Measurements from ENCODE around the gene CECR2.

The CECR2 gene

DNA sequence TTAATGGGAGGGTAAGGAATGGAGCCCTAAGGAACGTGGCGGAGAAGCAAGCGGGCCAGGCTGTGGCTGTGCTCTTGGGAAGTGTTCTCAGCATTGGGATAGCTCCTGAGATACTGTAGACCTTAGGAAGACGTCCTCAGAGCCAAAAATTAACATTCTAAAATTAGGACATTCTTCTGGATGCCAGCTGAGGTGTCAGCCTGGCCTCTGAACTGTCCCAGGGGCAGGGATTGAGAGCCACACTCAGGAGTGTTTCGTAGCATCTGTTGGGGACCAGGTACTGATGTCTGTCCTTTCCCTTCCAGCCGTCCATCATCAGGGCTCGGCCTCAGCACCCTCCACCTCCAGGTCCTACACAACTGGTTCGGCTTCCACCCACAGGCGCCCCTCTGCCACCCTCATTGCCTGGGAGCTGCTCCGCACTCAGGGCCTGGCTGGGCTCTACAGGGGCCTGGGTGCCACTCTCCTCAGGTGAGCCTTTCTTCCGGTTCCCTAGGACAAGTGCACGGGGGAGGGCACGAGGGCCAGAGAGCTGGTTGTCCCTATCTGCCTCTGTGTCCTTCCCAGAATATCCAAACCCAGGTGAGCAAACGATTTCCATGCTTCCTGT lies 217.7 kb downstream of the CECR2 start:
- TF ChIP-seq EZH2 (IDR thresholded peaks at IDR 0.05; ENCODE audit: borderline replicate concordance, low read length) (no peak), CTCF (IDR thresholded peaks at IDR 0.05; ENCODE audit: low read length) (no peak)
- no peak overlapping the region for H3K4me3 ChIP-seq (ENCODE audit: low read depth, low read length, poor library complexity, severe bottlenecking)
- H3K4me1 ChIP-seq (ENCODE audit: insufficient read depth, low read length, severe bottlenecking), result no peaks in the 10 kb centered on the region
- no peaks in the 10 kb centered on the region for H4K20me1 ChIP-seq (ENCODE audit: insufficient read depth, low read length)
- H3K4me2 ChIP-seq (ENCODE audit: low read length), result no peak overlapping the region
- H3K9me2 ChIP-seq (ENCODE audit: low read depth, low read length), result no peaks in the 10 kb centered on the region
- H3K27me3 ChIP-seq (ENCODE audit: insufficient read depth, low read length), result no peaks in the 10 kb centered on the region
- no peak overlapping the region for H3K27ac ChIP-seq (ENCODE audit: low read depth, low read length, poor library complexity, severe bottlenecking)
- no peaks in the 10 kb centered on the region for H3F3A ChIP-seq (ENCODE audit: insufficient read depth, low read length)
- peaks cover 19% of the 10 kb centered on the region; the same call in 1 of the 2 replicates for H3K36me3 ChIP-seq (ENCODE audit: insufficient read depth, low read length)
- H3K79me2 ChIP-seq (ENCODE audit: insufficient read depth, low read length), result no peaks in the 10 kb centered on the region
- H3K9me3 ChIP-seq (ENCODE audit: low read length), result no peaks in the 10 kb centered on the region
- no peak overlapping the region for H3K9ac ChIP-seq (ENCODE audit: low read length)
- H2AFZ ChIP-seq (ENCODE audit: low read length), result no peak overlapping the region

DNA sequence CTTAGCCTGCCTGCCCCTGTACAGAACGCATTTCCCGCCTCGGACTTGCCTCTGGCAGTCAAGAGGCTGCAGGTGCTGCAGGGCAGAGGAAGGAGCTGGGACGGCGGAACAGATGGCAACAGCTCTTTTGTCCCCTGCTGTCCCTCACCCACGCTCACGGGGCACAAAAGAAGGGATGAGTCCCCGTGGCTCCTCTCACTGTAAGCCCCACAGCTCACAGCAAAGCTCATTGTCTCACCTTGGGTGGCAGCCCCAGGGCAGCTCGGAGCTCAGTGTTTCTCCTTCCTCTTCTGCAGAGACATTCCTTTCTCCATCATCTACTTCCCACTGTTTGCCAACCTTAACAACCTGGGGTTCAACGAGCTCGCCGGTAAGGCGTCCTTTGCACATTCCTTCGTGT lies 218.4 kb downstream of the CECR2 start:
- no peaks in the 10 kb centered on the region for H3K4me1 ChIP-seq (ENCODE audit: insufficient read depth, low read length, severe bottlenecking)
- H3F3A ChIP-seq (ENCODE audit: insufficient read depth, low read length), result no peaks in the 10 kb centered on the region
- H3K4me3 ChIP-seq (ENCODE audit: low read depth, low read length, poor library complexity, severe bottlenecking), result no peak overlapping the region
- H3K4me2 ChIP-seq (ENCODE audit: low read length), result no peak overlapping the region
- H3K27me3 ChIP-seq (ENCODE audit: insufficient read depth, low read length), result no peaks in the 10 kb centered on the region
- H3K9ac ChIP-seq (ENCODE audit: low read length), result no peak overlapping the region
- TF ChIP-seq EZH2 (IDR thresholded peaks at IDR 0.05; ENCODE audit: borderline replicate concordance, low read length), result no peak
- no peak for TF ChIP-seq CTCF (IDR thresholded peaks at IDR 0.05; ENCODE audit: low read length)
- H3K36me3 ChIP-seq (ENCODE audit: insufficient read depth, low read length), result peaks cover 26% of the 10 kb centered on the region
- H3K9me2 ChIP-seq (ENCODE audit: low read depth, low read length), result no peaks in the 10 kb centered on the region
- no peak overlapping the region for H3K27ac ChIP-seq (ENCODE audit: low read depth, low read length, poor library complexity, severe bottlenecking)
- no peaks in the 10 kb centered on the region for H3K9me3 ChIP-seq (ENCODE audit: low read length)
- H4K20me1 ChIP-seq (ENCODE audit: insufficient read depth, low read length), result no peaks in the 10 kb centered on the region
- H2AFZ ChIP-seq (ENCODE audit: low read length), result no peak overlapping the region
- H3K79me2 ChIP-seq (ENCODE audit: insufficient read depth, low read length), result no peaks in the 10 kb centered on the region

DNA sequence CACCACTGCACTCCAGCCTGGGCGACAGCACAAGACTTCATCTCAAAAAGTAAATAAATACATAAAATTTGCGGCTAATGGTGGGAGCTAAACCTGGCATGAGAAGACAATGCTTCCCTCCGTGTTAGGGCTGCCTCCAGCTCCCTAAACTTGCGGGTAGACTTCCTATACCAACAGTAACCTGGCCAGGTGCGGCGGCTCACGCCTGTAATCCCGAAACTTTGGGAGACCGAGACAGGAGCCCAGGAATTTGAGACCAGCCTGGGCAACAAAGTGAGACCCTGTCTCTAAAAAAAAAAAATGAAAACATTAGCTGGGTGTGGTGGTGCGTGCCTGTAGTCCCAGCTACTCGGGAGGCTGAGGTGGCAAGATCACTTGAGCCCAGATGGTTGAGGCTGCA lies 219.3 kb downstream of the CECR2 start:
- Histone ChIP-seq H3K36me3 (ENCODE audit: insufficient read depth, low read length) (peaks cover 36% of the 10 kb centered on the region), H3K4me1 (ENCODE audit: insufficient read depth, low read length, severe bottlenecking) (peaks cover 7% of the 10 kb centered on the region), H4K20me1 (ENCODE audit: insufficient read depth, low read length) (no peaks in the 10 kb centered on the region), H3K9me2 (ENCODE audit: low read depth, low read length) (no peaks in the 10 kb centered on the region), H3K79me2 (ENCODE audit: insufficient read depth, low read length) (no peaks in the 10 kb centered on the region), H3K9me3 (ENCODE audit: low read length) (no peaks in the 10 kb centered on the region), H3K9ac (ENCODE audit: low read length) (no peak overlapping the region), H2AFZ (ENCODE audit: low read length) (no peak overlapping the region), H3K27ac (ENCODE audit: low read depth, low read length, poor library complexity, severe bottlenecking) (no peak overlapping the region), H3K4me2 (ENCODE audit: low read length) (no peak overlapping the region), H3F3A (ENCODE audit: insufficient read depth, low read length) (no peaks in the 10 kb centered on the region), H3K4me3 (ENCODE audit: low read depth, low read length, poor library complexity, severe bottlenecking) (no peak overlapping the region), H3K27me3 (ENCODE audit: insufficient read depth, low read length) (no peaks in the 10 kb centered on the region)
- no peak for TF ChIP-seq CTCF (IDR thresholded peaks at IDR 0.05; ENCODE audit: low read length)
- TF ChIP-seq EZH2 (IDR thresholded peaks at IDR 0.05; ENCODE audit: borderline replicate concordance, low read length), result no peak
